Activated CD8-positive, alpha-beta T cell treated with anti-CD3 and anti-CD28 coated beads for 36 hours (primary cell): ENCODE measurements around the gene SYNGR4. TPM values are rescaled to one million over a fixed set of nuclear protein-coding genes. Genes with fewer than 3 reads are reported as not detected.

ENCODE experiments used
- ATAC-seq: fragments of 200-7000 bp; cut with Tn5 transposase; one replicate; pipeline ENCODE4 v1.10.0; 2021; ENCODE audit warnings: mild to moderate bottlenecking, moderate library complexity
- CTCF ChIA-PET: fragments of 350-600 bp; sonication (Branson Sonifier 250); formaldehyde crosslinking; loops from one replicate; lab custom pipeline; 2021; ENCODE audit warnings: antibody characterized with exemption; lab: Charles Lee
- POLR2A ChIA-PET: fragments of 350-600 bp; sonication (Branson Sonifier 250); formaldehyde crosslinking; loops from one replicate; lab custom pipeline; 2021; ENCODE audit warnings: antibody characterized with exemption; lab: Charles Lee
- DNase-seq: peaks from one replicate; pipeline ENCODE4 v3.0.0-alpha.2; 2020
- H3K27ac Mint-ChIP-seq: one replicate; pipeline ENCODE4 v1.8.0; 2021; ENCODE audit warnings: mild to moderate bottlenecking, mixed read lengths
- H3K27me3 Mint-ChIP-seq: one replicate; pipeline ENCODE4 v1.8.0; 2021; ENCODE audit warnings: mixed read lengths
- H3K36me3 Mint-ChIP-seq: one replicate; pipeline ENCODE4 v1.8.0; 2021; ENCODE audit warnings: low read depth, mixed read lengths
- H3K4me1 Mint-ChIP-seq: one replicate; pipeline ENCODE4 v1.8.0; 2021; ENCODE audit warnings: low read depth, mixed read lengths
- H3K4me3 Mint-ChIP-seq: one replicate; pipeline ENCODE4 v1.8.0; 2021; ENCODE audit warnings: mild to moderate bottlenecking, moderate library complexity, mixed read lengths
- H3K9me3 Mint-ChIP-seq: one replicate; pipeline ENCODE4 v1.8.0; 2021; ENCODE audit warnings: mixed read lengths
- CTCF ChIP-seq: fragments of 200-600 bp; IDR thresholded peaks from one replicate; pipeline ENCODE4 v1.8.0; 2022; ENCODE audit warnings: antibody characterized with exemption, mild to moderate bottlenecking
- intact Hi-C: fragments of 100-400 bp; cut with micrococcal nuclease; formaldehyde crosslinking; loops from one replicate; pipeline ENCODE4 v1.10.0; 2022
- total RNA-seq, 2 experiments: library from RNA; stranded (reverse); gene quantifications; one replicate each; pipeline ENCODE4 v1.2.3, GENCODE V29; 2021

The SYNGR4 gene
- total RNA-seq, 2 experiments from 2014 or later: 0.38 TPM; not detected in 1

DNA sequence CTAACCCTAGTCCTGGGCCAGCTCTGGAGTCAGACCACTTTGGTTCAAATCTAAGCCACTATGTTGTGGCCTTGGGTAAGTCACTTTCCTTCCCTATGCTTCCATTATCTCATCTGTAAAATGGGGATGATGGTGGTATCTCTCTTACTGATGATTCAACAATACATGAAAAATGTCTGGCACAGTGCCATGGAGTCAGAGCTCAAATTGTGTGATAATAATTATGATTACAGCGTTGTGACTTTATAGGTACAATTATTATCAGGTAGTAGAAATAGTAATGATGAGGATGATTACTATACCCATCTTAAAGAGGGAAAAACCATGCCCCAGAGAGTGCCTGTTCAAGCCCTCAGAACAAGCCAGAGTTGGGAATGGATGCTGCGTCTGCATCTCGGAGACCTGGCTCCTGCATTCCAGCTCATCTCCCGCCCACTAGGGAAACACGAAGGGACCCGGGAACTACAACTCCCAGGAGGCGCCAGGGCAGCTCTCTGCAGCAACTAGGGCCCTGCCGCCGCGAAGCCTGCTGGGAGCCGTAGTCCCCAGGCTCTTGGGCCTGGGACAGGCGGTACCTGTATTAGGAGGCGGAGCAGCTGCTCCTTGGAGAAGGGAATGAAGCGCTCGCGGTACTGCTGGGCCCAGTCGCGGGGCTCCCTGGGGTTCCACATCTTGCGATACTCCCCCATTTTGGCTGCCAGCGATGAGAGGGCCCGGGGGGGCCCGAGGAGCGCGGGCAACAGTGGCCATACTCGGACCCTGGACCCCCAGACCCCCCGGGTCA is 1.3 kb upstream of the SYNGR4 start:
- TF ChIP-seq CTCF: no peak
- H3K9me3 Mint-ChIP-seq: no peaks in the 10 kb centered on the region
- ATAC-seq (peak; percentile 64), DNase-seq (peak; percentile 93)
- peaks cover 6% of the 10 kb centered on the region for H3K36me3 Mint-ChIP-seq
- POLR2A ChIA-PET: interaction anchor here (0.6 to 1.6 kb wide), 7 partner anchors 16 to 151 kb away, joined by 3 to 4 read pairs (median 4); no protein-coding TSS in a partner anchor
- H3K4me3 Mint-ChIP-seq: peak overlapping the region; percentile 86
- peaks cover 10% of the 10 kb centered on the region for H3K4me1 Mint-ChIP-seq
- no peaks in the 10 kb centered on the region for H3K27me3 Mint-ChIP-seq
- H3K27ac Mint-ChIP-seq: peak overlapping the region; percentile 96
- intact Hi-C loops: loop anchor here (10.0 kb wide), 1 partner anchor 102 kb away; the partner anchor contains the start of gene CYTH2
- CTCF ChIA-PET: interaction anchor here (0.7 to 3.1 kb wide), 8 partner anchors 12 to 103 kb away, joined by 3 to 25 read pairs (median 4); partner anchors contain the start of genes GRIN2D and KDELR1

DNA sequence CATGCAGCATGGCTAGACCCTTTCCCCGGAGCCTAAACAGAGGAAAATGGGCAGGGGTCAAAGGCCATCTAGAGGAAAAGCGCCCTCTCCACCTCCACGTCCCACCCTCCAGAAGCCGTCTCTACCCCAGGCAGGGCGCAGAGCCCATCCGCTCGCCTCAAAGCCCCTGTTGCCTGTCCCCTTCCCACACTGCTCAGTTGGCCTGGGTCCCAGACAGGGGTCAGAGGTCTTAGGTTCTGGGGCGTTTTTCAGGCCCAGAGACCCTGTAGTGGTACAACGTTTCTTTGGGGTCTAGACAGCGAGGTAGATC is 712 bp upstream of the SYNGR4 start:
- Mint-ChIP-seq H3K27me3 (no peaks in the 10 kb centered on the region), H3K36me3 (peaks cover 5% of the 10 kb centered on the region), H3K4me3 (peak overlapping the region; percentile 86), H3K27ac (peak overlapping the region; percentile 96), H3K9me3 (no peaks in the 10 kb centered on the region), H3K4me1 (peaks cover 10% of the 10 kb centered on the region)
- intact Hi-C loops: loop anchor here (10.0 kb wide), 1 partner anchor 101 kb away; the partner anchor contains the start of gene CYTH2
- ChIA-PET CTCF (interaction anchor here (0.8 to 3.1 kb wide), 10 partner anchors 12 to 282 kb away, joined by 3 to 25 read pairs (median 5); partner anchors contain the start of genes GRIN2D and KDELR1), POLR2A (interaction anchor here (0.8 to 1.6 kb wide), 9 partner anchors 24 to 124 kb away, joined by 3 to 6 read pairs (median 3); no protein-coding TSS in a partner anchor)
- peak; percentile 2 for ATAC-seq
- peak; percentile 35 for DNase-seq
- no peak for TF ChIP-seq CTCF

DNA sequence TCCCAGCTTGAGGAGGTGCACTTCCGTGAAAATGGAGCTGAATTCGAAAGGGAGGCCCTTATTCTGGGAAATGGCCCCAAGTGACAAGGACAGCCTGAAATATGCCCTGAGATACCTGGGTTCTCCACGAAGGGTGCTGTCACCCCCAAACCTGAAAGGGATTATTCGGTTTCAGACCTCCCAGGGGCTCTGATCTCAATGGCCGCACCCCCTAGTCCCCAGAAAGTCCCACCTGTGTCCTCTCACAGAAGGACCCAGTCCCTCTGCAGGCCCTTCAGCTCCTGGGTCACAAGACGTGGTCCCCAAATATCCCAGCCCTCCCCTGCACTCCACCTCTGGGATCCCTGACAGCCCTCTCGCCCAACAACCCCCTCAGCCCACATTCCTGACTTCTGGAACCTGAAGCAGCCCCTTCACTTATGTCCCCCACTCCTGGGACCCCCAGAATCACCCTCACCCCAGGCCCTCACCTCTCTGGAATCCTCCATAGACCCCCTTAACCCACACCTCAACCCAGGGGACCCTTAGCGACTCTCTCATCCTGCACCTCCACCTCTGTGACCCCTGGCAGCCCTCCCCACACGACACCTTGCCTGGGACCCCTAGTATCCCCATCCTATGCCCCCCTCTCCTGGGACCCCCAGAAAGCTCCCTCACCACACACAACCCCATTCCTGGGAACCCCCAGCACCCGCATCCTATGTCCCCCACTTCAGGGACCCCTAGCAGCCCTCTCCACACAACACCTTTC is 606 bp downstream of the SYNGR4 start:
- intact Hi-C loops: loop anchor here (10.0 kb wide), 1 partner anchor 100 kb away; the partner anchor contains the start of gene CYTH2
- ChIA-PET POLR2A (interaction anchor here (0.8 to 1.6 kb wide), 10 partner anchors 9 to 254 kb away, joined by 3 to 7 read pairs (median 3); partner anchors contain the start of genes KDELR1, RPL18 and SPHK2), CTCF (interaction anchor here (1.3 to 3.1 kb wide), 3 partner anchors 14 to 43 kb away, joined by 6 to 25 read pairs (median 8); partner anchors contain the start of gene KDELR1)
- DNase-seq (no peak), ATAC-seq (no peak)
- no peak for TF ChIP-seq CTCF
- Mint-ChIP-seq H3K27me3 (no peaks in the 10 kb centered on the region), H3K9me3 (no peaks in the 10 kb centered on the region), H3K4me3 (peak overlapping the region; percentile 86), H3K36me3 (peaks cover under 1% of the 10 kb centered on the region), H3K4me1 (peaks cover 10% of the 10 kb centered on the region), H3K27ac (peak overlapping the region; percentile 96)

GRCh38 chr19:48365602-48366001 is 1.4 kb downstream of the SYNGR4 start:
- POLR2A ChIA-PET: interaction anchor here (0.6 to 1.2 kb wide), 2 partner anchors 14 to 32 kb away, joined by 3 to 4 read pairs; no protein-coding TSS in a partner anchor
- Mint-ChIP-seq H3K4me3 (no peak overlapping the region), H3K27me3 (no peaks in the 10 kb centered on the region), H3K9me3 (no peaks in the 10 kb centered on the region), H3K36me3 (no peaks in the 10 kb centered on the region), H3K27ac (no peak overlapping the region), H3K4me1 (peaks cover 10% of the 10 kb centered on the region)
- no peak for ATAC-seq
- intact Hi-C loops: loop anchor here (10.0 kb wide), 1 partner anchor 99 kb away; the partner anchor contains the start of gene CYTH2
- no peak for DNase-seq
- TF ChIP-seq CTCF: no peak
- CTCF ChIA-PET: no interaction called here
